Fibroblast of lung (primary cell): ENCODE results near the gene APOB. TPM values are rescaled to one million over a fixed set of nuclear protein-coding genes. Genes with fewer than 3 reads are reported as not detected.
"Not testable (repeated sequence)": the region's sequence is repeated elsewhere in the genome, so short reads cannot be mapped to it uniquely, and the experiment has no call there.

Experiments used
- DNase-seq, 2 donors: peaks; one replicate each; pipeline versions ENCODE4 v3.0.0 to v3.0.0-alpha.2; 2010; ENCODE audit warnings: low read depth in 2 of 2
- H2AFZ ChIP-seq: 2 replicates; pipeline ENCODE4 v1.5.1; 2012; ENCODE audit warnings: low read length, control low read depth, inconsistent platforms
- H3K27ac ChIP-seq: 2 replicates; pipeline ENCODE4 v1.5.1; 2011; ENCODE audit warnings: low read length, control low read depth; ENCODE audit not compliant: insufficient read depth
- H3K27me3 ChIP-seq: 2 replicates; pipeline ENCODE4 v1.5.1; 2011; ENCODE audit warnings: mild to moderate bottlenecking, low read length; ENCODE audit not compliant: control insufficient read depth, insufficient read depth
- H3K36me3 ChIP-seq: 2 replicates; pipeline ENCODE4 v1.5.1; 2011; ENCODE audit warnings: low read length; ENCODE audit not compliant: control insufficient read depth, insufficient read depth
- H3K4me1 ChIP-seq: 2 replicates; pipeline ENCODE4 v1.5.1; 2011; ENCODE audit warnings: low read length; ENCODE audit not compliant: control insufficient read depth, insufficient read depth; ENCODE audit errors: extremely low read depth
- H3K4me2 ChIP-seq: 2 replicates; pipeline ENCODE4 v1.5.1; 2011; ENCODE audit warnings: low read length, control low read depth; ENCODE audit not compliant: insufficient read depth; ENCODE audit errors: extremely low read depth
- H3K4me3 ChIP-seq, 4 experiments: fragments of 200-600 bp in 1 of 4; sonication (generic) in 1 of 4; replicated peaks in 1 of 4; 2 replicates each; pipeline ENCODE4 v1.5.1; 2011 to 2016; ENCODE audit warnings: low read length in 4 of 4, low read depth in 3 of 4, mild to moderate bottlenecking in 3 of 4, control low read depth in 2 of 4, inconsistent platforms in 1 of 4, mixed read lengths in 1 of 4; ENCODE audit not compliant: insufficient read depth in 1 of 4; ENCODE audit errors: control extremely low read depth in 1 of 4
- H3K79me2 ChIP-seq: 2 replicates; pipeline ENCODE4 v1.5.1; 2012; ENCODE audit warnings: mild to moderate bottlenecking, low read length, inconsistent platforms; ENCODE audit not compliant: control insufficient read depth, insufficient read depth
- H3K9ac ChIP-seq: 2 replicates; pipeline ENCODE4 v1.5.1; 2011; ENCODE audit warnings: mild to moderate bottlenecking, low read length, control low read depth; ENCODE audit not compliant: insufficient read depth
- H3K9me3 ChIP-seq: 2 replicates; pipeline ENCODE4 v1.5.1; 2012; ENCODE audit warnings: low read depth, low read length; ENCODE audit not compliant: control insufficient read depth, insufficient read depth
- H4K20me1 ChIP-seq: 2 replicates; pipeline ENCODE4 v1.5.1; 2011; ENCODE audit warnings: low read length; ENCODE audit not compliant: control insufficient read depth, insufficient read depth; ENCODE audit errors: extremely low read depth
- EZH2 ChIP-seq: IDR thresholded peaks from 2 replicates; pipeline ENCODE4 v1.5.1; 2012; ENCODE audit warnings: low read length, control low read depth, mild to moderate bottlenecking; ENCODE audit errors: missing control alignments
- polyA plus RNA-seq, 2 donors: library from polyadenylated mRNA; depleted of rRNA in 1 of 2; stranded (reverse) in 1 of 2; unstranded in 1 of 2; fragments of >200 nt; gene quantifications; 2 replicates each; pipeline ENCODE4 v1.2.1, GENCODE V29; 2011 to 2012; ENCODE audit warnings: missing spikeins in 1 of 2
- total RNA-seq: library from RNA; depleted of rRNA; stranded (reverse); fragments of >200 nt; gene quantifications from 2 replicates; pipeline ENCODE4 v1.2.1, GENCODE V29; 2014
- TF ChIP-seq, protein P1 (sequence below), 2 donors: IDR thresholded peaks in 1 of 2; conservative IDR thresholded peaks in 1 of 2; 1 replicate in 1 of 2; 2 replicates in 1 of 2; pipeline ENCODE4 v1.5.1; 2011 to 2012; ENCODE audit warnings: low read length in 2 of 2, control low read depth in 1 of 2, inconsistent platforms in 1 of 2, low read depth in 1 of 2, mild to moderate bottlenecking in 1 of 2

The APOB gene
- total and polyA plus RNA-seq, 2 donors (not counting 1 experiment from before 2014, with no cell fraction given), result under 0.01 TPM; not detected in 1

DNA sequence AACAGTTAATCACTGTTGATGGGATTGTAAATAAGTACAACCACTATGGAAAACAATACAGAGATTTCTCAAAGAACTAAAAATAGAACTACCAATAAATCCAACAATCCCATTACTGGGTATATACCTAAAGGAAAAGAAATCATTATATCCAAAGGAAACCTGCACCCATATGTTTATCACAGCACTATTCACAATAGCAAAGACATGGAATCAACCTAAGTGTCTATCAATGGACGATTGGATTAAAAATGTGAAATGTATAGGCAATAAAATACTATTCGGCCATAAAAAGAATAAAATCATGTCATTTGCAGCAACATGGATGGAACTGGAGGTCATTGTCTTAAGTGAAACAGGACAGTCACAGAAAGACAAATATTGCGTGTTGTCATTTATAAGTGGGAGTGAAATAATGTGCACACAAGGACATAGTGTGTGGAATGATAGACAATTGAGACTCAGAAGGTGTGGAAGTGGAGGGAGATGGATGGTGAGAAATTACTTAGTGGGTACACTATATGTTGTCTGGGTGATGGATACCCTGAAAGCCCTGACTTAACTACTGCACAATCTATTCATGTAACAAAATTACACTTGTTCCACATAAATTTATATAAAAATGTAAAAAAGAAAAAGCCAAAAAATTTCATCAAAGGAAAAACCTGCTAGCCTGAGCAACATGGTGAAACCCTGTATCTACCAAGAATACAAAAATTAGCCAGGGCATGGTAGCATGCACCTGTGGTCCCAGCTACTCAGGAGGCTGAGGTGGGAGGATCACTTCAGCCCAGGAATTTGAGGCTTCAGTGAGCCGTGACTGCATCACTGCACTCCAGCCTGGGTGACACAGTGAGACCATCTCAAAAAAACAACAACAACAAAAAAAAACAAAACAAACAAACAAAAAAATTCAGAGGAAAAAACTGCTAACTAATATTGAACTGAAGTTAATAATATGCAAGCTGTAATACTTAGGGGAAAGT, 12.6 kb downstream of the APOB start:
- no peak overlapping the region for H3K4me2 ChIP-seq
- no peaks in the 10 kb centered on the region for H4K20me1 ChIP-seq
- TF ChIP-seq, protein P1, sequence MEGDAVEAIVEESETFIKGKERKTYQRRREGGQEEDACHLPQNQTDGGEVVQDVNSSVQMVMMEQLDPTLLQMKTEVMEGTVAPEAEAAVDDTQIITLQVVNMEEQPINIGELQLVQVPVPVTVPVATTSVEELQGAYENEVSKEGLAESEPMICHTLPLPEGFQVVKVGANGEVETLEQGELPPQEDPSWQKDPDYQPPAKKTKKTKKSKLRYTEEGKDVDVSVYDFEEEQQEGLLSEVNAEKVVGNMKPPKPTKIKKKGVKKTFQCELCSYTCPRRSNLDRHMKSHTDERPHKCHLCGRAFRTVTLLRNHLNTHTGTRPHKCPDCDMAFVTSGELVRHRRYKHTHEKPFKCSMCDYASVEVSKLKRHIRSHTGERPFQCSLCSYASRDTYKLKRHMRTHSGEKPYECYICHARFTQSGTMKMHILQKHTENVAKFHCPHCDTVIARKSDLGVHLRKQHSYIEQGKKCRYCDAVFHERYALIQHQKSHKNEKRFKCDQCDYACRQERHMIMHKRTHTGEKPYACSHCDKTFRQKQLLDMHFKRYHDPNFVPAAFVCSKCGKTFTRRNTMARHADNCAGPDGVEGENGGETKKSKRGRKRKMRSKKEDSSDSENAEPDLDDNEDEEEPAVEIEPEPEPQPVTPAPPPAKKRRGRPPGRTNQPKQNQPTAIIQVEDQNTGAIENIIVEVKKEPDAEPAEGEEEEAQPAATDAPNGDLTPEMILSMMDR (conservative IDR thresholded peaks at IDR 0.05 in 1 of 2, IDR thresholded peaks at IDR 0.05 in 1 of 2; ENCODE audit: low read depth in 1 of 2, low read length in 2 of 2), result no peak
- no peak for TF ChIP-seq EZH2
- no peaks in the 10 kb centered on the region for H3K9me3 ChIP-seq
- H3K79me2 ChIP-seq, result no peaks in the 10 kb centered on the region
- no peaks in the 10 kb centered on the region for H3K36me3 ChIP-seq
- no peak overlapping the region for H3K9ac ChIP-seq
- no peak overlapping the region for H3K4me3 ChIP-seq
- no peak overlapping the region for H3K27ac ChIP-seq
- no peak overlapping the region for H2AFZ ChIP-seq
- no peaks in the 10 kb centered on the region for H3K27me3 ChIP-seq
- H3K4me1 ChIP-seq, result no peaks in the 10 kb centered on the region
- DNase-seq, result no peak

DNA sequence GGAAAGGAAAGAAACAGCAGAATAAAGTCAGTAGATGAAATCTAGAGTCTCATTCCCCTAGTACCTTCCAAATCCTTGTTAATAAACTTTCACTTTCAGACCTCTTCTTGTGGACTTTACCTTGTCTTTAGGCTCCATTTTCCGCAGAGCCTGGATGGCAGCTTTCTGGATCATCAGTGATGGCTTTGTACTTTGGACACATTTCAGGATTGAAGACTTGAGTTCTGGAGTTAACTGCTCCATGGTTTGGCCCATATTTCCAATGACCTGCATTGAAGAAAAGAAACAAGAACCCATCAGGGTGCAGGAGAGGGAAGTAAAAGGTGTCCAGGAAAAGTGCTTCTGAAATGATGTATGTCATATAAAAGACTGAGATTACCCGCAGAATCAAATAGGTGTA, 14.4 kb downstream of the APOB start:
- no peaks in the 10 kb centered on the region for H4K20me1 ChIP-seq
- H3K4me3 ChIP-seq, result no peak overlapping the region
- DNase-seq, result no peak
- H3K79me2 ChIP-seq, result no peaks in the 10 kb centered on the region
- TF ChIP-seq, protein P1 (conservative IDR thresholded peaks at IDR 0.05 in 1 of 2, IDR thresholded peaks at IDR 0.05 in 1 of 2; ENCODE audit: low read depth in 1 of 2, low read length in 2 of 2), result no peak
- TF ChIP-seq EZH2, result no peak
- H3K9ac ChIP-seq, result no peak overlapping the region
- H3K27ac ChIP-seq, result no peak overlapping the region
- no peaks in the 10 kb centered on the region for H3K9me3 ChIP-seq
- no peaks in the 10 kb centered on the region for H3K36me3 ChIP-seq
- no peak overlapping the region for H2AFZ ChIP-seq
- no peaks in the 10 kb centered on the region for H3K4me1 ChIP-seq
- H3K27me3 ChIP-seq, result no peaks in the 10 kb centered on the region
- no peak overlapping the region for H3K4me2 ChIP-seq

GRCh38 chr2:21028951-21029350, 14.9 kb downstream of the APOB start:
- H3K9me3 ChIP-seq, H3K4me1 ChIP-seq, H3K9ac ChIP-seq, H3K27me3 ChIP-seq, H3K36me3 ChIP-seq, H4K20me1 ChIP-seq, H2AFZ ChIP-seq, H3K4me2 ChIP-seq, H3K79me2 ChIP-seq, H3K27ac ChIP-seq, H3K4me3 ChIP-seq, DNase-seq: not testable (repeated sequence)
